ENCODE data around the gene KIAA1217.

Gene KIAA1217

DNA sequence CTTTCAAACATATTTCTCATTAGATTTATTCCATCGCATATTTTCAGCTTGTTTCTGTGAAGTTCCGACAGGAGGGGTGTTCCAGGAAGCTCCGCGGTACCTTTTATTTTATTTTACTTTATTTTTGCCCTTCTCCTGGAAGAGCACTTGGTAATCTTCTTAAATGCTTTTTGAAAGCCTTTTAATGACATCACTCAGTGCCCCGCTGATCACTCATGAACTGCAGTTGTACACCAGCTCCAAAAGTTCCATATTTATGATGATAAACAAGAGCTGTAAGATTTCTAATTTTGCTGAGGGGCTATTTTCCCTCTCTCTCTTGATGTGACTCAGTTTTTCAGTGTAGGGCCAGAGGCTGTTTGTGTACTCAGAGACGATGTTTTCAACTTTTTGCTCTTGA lies 144.4 kb downstream of the KIAA1217 start:
- no peak overlapping the region for H3K9ac ChIP-seq
- H3K79me2 ChIP-seq: peaks cover 49% of the 10 kb centered on the region
- peaks cover 80% of the 10 kb centered on the region for H3K4me1 ChIP-seq
- no peak overlapping the region for H3K4me3 ChIP-seq (ENCODE audit: low read depth, low read length)
- TF ChIP-seq, protein P1, sequence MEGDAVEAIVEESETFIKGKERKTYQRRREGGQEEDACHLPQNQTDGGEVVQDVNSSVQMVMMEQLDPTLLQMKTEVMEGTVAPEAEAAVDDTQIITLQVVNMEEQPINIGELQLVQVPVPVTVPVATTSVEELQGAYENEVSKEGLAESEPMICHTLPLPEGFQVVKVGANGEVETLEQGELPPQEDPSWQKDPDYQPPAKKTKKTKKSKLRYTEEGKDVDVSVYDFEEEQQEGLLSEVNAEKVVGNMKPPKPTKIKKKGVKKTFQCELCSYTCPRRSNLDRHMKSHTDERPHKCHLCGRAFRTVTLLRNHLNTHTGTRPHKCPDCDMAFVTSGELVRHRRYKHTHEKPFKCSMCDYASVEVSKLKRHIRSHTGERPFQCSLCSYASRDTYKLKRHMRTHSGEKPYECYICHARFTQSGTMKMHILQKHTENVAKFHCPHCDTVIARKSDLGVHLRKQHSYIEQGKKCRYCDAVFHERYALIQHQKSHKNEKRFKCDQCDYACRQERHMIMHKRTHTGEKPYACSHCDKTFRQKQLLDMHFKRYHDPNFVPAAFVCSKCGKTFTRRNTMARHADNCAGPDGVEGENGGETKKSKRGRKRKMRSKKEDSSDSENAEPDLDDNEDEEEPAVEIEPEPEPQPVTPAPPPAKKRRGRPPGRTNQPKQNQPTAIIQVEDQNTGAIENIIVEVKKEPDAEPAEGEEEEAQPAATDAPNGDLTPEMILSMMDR (IDR thresholded peaks at IDR 0.05): no peak
- H2AFZ ChIP-seq: no peak overlapping the region
- H3K27me3 ChIP-seq (ENCODE audit: control insufficient read depth, insufficient read depth, low read length): no peaks in the 10 kb centered on the region
- H3K36me3 ChIP-seq (ENCODE audit: control insufficient read depth, insufficient read depth, low read length): no peaks in the 10 kb centered on the region
- no peak overlapping the region for H3K4me2 ChIP-seq (ENCODE audit: low read length)
- peak overlapping the region; percentile 22 for H3K27ac ChIP-seq
- H3K9me3 ChIP-seq (ENCODE audit: control insufficient read depth, low read length): no peaks in the 10 kb centered on the region

DNA sequence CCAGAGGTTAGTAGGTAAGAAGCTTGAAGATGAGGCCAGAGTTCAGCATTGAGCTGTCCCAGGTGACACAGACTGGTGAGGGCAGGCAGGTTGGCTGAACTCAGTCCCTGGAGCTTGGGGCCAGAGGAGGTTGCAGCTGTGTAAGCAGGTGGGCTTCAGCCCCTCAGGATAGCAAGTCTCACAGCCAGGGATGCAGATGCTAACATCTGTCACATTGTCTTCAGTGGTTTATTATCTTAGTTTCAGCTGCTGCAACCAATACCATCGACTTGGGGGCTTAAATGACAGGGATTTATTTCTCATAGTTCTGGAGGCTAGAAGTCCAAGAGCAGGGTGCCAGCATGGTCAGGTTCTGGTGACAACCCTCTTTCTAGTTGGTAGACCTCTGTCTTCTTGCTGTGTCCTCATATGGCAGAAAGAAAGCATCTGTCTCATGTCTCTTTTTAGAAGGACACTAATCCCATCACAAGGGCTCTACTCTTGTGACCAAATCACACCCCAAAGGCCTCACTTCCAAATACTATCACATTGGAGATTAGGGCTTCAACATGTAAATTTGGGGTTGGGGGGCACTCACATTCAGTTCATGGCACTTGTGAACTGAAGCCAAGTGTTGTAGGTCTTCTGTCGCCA lies 146.2 kb downstream of the KIAA1217 start:
- H3K27me3 ChIP-seq (ENCODE audit: control insufficient read depth, insufficient read depth, low read length): no peaks in the 10 kb centered on the region
- no peak overlapping the region for H3K9ac ChIP-seq
- peaks cover 35% of the 10 kb centered on the region for H3K79me2 ChIP-seq
- H3K36me3 ChIP-seq (ENCODE audit: control insufficient read depth, insufficient read depth, low read length): no peaks in the 10 kb centered on the region
- peaks cover 73% of the 10 kb centered on the region for H3K4me1 ChIP-seq
- no peak overlapping the region for H3K4me3 ChIP-seq (ENCODE audit: low read depth, low read length)
- TF ChIP-seq, protein P1 (IDR thresholded peaks at IDR 0.05): no peak
- H3K27ac ChIP-seq: peak overlapping the region; percentile 34
- no peak overlapping the region for H2AFZ ChIP-seq
- H3K9me3 ChIP-seq (ENCODE audit: control insufficient read depth, low read length): no peaks in the 10 kb centered on the region
- H3K4me2 ChIP-seq (ENCODE audit: low read length): no peak overlapping the region

GRCh38 chr10:24357344-24358004 lies 148.5 kb downstream of the KIAA1217 start:
- no peaks in the 10 kb centered on the region for H3K36me3 ChIP-seq (ENCODE audit: control insufficient read depth, insufficient read depth, low read length)
- no peak overlapping the region for H3K4me2 ChIP-seq (ENCODE audit: low read length)
- TF ChIP-seq, protein P1 (IDR thresholded peaks at IDR 0.05): no peak
- peak overlapping the region; percentile 79 for H3K27ac ChIP-seq
- no peaks in the 10 kb centered on the region for H3K9me3 ChIP-seq (ENCODE audit: control insufficient read depth, low read length)
- no peak overlapping the region for H3K4me3 ChIP-seq (ENCODE audit: low read depth, low read length)
- H3K27me3 ChIP-seq (ENCODE audit: control insufficient read depth, insufficient read depth, low read length): no peaks in the 10 kb centered on the region
- H3K9ac ChIP-seq: no peak overlapping the region
- no peak overlapping the region for H2AFZ ChIP-seq
- peaks cover 24% of the 10 kb centered on the region for H3K79me2 ChIP-seq
- peaks cover 56% of the 10 kb centered on the region for H3K4me1 ChIP-seq

DNA sequence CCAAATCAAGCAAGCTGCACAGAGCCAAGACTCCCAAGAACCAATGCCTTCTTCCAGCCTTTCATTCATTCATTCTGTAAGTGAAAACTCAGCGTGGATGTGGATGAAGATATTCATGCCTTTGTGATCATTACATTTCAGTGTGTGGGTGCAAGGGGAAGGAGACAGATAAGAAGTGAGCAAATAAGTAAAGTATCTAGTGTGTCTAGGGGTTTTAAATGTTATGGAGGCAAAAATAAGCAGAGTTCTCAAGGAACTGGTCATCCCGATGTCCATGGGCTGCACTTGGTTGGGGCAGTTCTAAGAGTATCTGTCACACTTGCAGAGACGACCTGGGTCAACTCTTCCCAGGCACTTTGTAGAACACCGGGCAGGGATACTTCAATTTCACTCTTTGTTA lies 149.1 kb downstream of the KIAA1217 start:
- H3K27ac ChIP-seq: peak overlapping the region; percentile 79

More for the DNA sequence above, 149.1 kb downstream of the KIAA1217 start:
- no peak overlapping the region for H3K9ac ChIP-seq
- no peaks in the 10 kb centered on the region for H3K36me3 ChIP-seq (ENCODE audit: control insufficient read depth, insufficient read depth, low read length)
- H2AFZ ChIP-seq: no peak overlapping the region
- TF ChIP-seq, protein P1 (IDR thresholded peaks at IDR 0.05): no peak
- no peaks in the 10 kb centered on the region for H3K9me3 ChIP-seq (ENCODE audit: control insufficient read depth, low read length)
- peaks cover 20% of the 10 kb centered on the region for H3K79me2 ChIP-seq
- no peaks in the 10 kb centered on the region for H3K27me3 ChIP-seq (ENCODE audit: control insufficient read depth, insufficient read depth, low read length)
- H3K4me3 ChIP-seq (ENCODE audit: low read depth, low read length): no peak overlapping the region
- H3K4me1 ChIP-seq: peaks cover 52% of the 10 kb centered on the region
- no peak overlapping the region for H3K4me2 ChIP-seq (ENCODE audit: low read length)
